T-cell (primary cell): ENCODE measurements around the gene UBE2L5. TPM values are rescaled to one million over a fixed set of nuclear protein-coding genes. Genes with fewer than 3 reads are reported as not detected.

Experiments
- ATAC-seq, 4 experiments: fragments of 200-7000 bp in 3 of 4; fragments of 150-1000 bp in 1 of 4; cut with Tn5 transposase; replicated peaks in 1 of 4; 1 replicate in 3 of 4; 2 replicates in 1 of 4; pipeline ENCODE4 v1.10.0; 2021; ENCODE audit warnings: moderate library complexity in 3 of 4, mild to moderate bottlenecking in 2 of 4, moderate number of reproducible peaks in 1 of 4
- CTCF ChIA-PET, 2 donors: fragments of 300-600 bp; sonication (Branson Sonifier 250); formaldehyde crosslinking; loops; one replicate each; lab custom pipeline; 2022; ENCODE audit warnings: antibody characterized with exemption in 2 of 2; lab: Charles Lee
- POLR2A ChIA-PET, 2 donors: fragments of 300-600 bp; sonication (Branson Sonifier 250); formaldehyde crosslinking; loops; one replicate each; lab custom pipeline; 2022; ENCODE audit warnings: antibody characterized with exemption in 2 of 2; lab: Charles Lee
- DNase-seq, 35 experiments: peaks; one replicate each; pipeline versions ENCODE4 v3.0.0 to v3.0.0-alpha.2; 2013 to 2023
- H3K27ac ChIP-seq: one replicate; pipeline ENCODE4 v1.5.1; 2013; ENCODE audit warnings: low read length
- H3K27me3 ChIP-seq, 2 experiments: replicated peaks in 1 of 2; 1 replicate in 1 of 2; 2 replicates in 1 of 2; pipeline versions ENCODE4 v1.6.1 to v1.7.0; 2013; ENCODE audit warnings: low read length in 1 of 2, mixed read lengths in 1 of 2; ENCODE audit not compliant: control insufficient read depth in 2 of 2, insufficient read depth in 2 of 2; ENCODE audit errors: extremely low read depth in 1 of 2
- H3K36me3 ChIP-seq, 2 donors: 1 replicate in 1 of 2; 2 replicates in 1 of 2; pipeline versions ENCODE4 v1.6.1 to v1.7.0; 2013; ENCODE audit warnings: low read length in 1 of 2; ENCODE audit not compliant: control insufficient read depth in 2 of 2, insufficient read depth in 1 of 2; ENCODE audit errors: extremely low read depth in 1 of 2
- H3K4me1 ChIP-seq, 2 experiments: 1 replicate in 1 of 2; 2 replicates in 1 of 2; pipeline versions ENCODE4 v1.6.1 to v1.7.0; 2013; ENCODE audit warnings: low read length in 2 of 2, mixed read lengths in 1 of 2; ENCODE audit not compliant: insufficient read depth in 2 of 2, control insufficient read depth in 1 of 2; ENCODE audit errors: extremely low read depth in 1 of 2
- H3K4me3 ChIP-seq, 2 donors: 1 replicate in 1 of 2; 2 replicates in 1 of 2; pipeline versions ENCODE4 v1.5.1 to v1.7.0; 2013; ENCODE audit warnings: mild to moderate bottlenecking in 2 of 2, low read length in 1 of 2, moderate library complexity in 1 of 2; ENCODE audit not compliant: control insufficient read depth in 1 of 2; ENCODE audit errors: extremely low read depth in 1 of 2
- H3K9me3 ChIP-seq: 2 replicates; pipeline ENCODE4 v1.7.0; 2013
- H3K27ac Mint-ChIP-seq, 2 donors: one replicate each; pipeline ENCODE4 v1.8.0; 2020 to 2021; ENCODE audit warnings: mild to moderate bottlenecking in 2 of 2, mixed read lengths in 2 of 2
- H3K27me3 Mint-ChIP-seq, 2 donors: one replicate each; pipeline ENCODE4 v1.8.0; 2021 to 2022; ENCODE audit warnings: mixed read lengths in 2 of 2
- H3K36me3 Mint-ChIP-seq: one replicate; pipeline ENCODE4 v1.8.0; 2021; ENCODE audit warnings: mixed read lengths
- H3K4me1 Mint-ChIP-seq, 3 donors: one replicate each; pipeline ENCODE4 v1.8.0; 2020 to 2022; ENCODE audit warnings: mixed read lengths in 3 of 3, mild to moderate bottlenecking in 1 of 3
- H3K4me3 Mint-ChIP-seq, 3 donors: one replicate each; pipeline ENCODE4 v1.8.0; 2020 to 2022; ENCODE audit warnings: mild to moderate bottlenecking in 3 of 3, mixed read lengths in 3 of 3, moderate library complexity in 3 of 3
- H3K9me3 Mint-ChIP-seq, 3 donors: one replicate each; pipeline ENCODE4 v1.8.0; 2020 to 2022; ENCODE audit warnings: mixed read lengths in 3 of 3
- WGBS: methylation state at CpG from one replicate; pipeline ENCODE4 v1.1.5; 2013; ENCODE audit warnings: missing lambda C conversion rate; ENCODE audit not compliant: insufficient coverage; 5-methylcytosine and 5-hydroxymethylcytosine counted together
- total RNA-seq, 35 experiments: library from RNA in 6 of 35; stranded (reverse) in 6 of 35; fragments of 120-200 nt in 1 of 35; gene quantifications; one replicate each; pipeline versions ENCODE4 v1.2.1 to v1.2.4 and lab custom pipeline; 2013 to 2026

UBE2L5 gene
- total RNA-seq, 5 donors from 2014 or later (not counting 1 experiment from before 2014, with no cell fraction given), result 0.33 TPM; not detected in 4

DNA sequence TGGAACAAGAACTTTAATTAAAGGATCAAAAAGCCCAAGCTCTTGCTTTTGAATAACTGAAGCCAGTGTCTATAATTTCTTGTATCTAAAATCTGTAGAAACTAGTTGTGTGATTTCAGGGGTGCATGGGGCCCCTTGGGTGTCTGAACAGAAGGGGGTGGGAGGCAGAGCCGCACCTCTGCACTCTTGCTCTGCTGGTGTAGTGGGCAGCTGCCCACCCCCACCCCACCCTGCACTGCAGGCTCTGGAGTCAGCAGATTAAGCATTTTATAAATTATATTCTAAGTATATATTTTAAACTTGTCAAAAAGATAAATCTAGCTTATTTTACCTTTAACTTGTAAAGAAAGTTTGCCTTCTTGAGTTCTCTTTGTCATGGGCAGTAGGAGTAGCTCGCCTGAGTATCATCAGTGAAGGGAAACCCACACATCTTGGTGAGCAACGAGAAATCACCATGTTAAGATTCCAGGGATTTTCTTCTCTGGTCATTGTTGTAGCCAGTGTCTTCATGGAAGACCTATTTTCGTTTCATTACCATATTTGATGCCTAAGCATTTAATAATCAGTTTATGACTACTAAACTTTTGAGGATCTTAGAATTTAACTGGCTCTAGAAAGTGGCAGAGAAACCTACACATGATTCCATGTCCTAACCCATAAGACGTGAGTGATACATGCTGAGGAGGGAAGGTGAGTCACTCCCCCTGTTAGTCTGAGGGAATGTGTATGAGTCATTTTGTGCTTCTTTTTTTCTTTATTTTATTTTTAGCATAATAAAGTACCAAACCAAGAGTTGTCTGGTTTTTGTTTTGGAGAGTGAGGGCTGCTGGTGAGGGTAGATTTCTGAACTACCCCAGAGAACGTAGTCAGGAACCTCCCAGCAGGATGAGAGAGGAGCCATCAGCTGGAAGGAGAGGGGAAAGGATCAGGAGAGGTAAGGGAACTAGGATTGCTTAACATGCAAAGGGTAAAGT is 7.7 kb downstream of the UBE2L5 start:
- Histone ChIP-seq H3K27me3 (no peaks in the 10 kb centered on the region), H3K4me3 (no peak overlapping the region), H3K9me3 (no peaks in the 10 kb centered on the region), H3K36me3 (no peaks in the 10 kb centered on the region), H3K27ac (no peak overlapping the region), H3K4me1 (peaks cover 0 to 2% of the 10 kb centered on the region in 2 experiments)
- Mint-ChIP-seq H3K9me3 (no peaks in the 10 kb centered on the region), H3K27me3 (no peaks in the 10 kb centered on the region), H3K4me1 (peaks cover 6 to 27% (median 24%) of the 10 kb centered on the region in 3 donors), H3K27ac (peak overlapping the region; percentile 81 to 84), H3K36me3 (no peaks in the 10 kb centered on the region), H3K4me3 (peak overlapping the region in 1 of 3 donors; percentile 22)
- DNase-seq, result no peak
- ChIA-PET CTCF (interaction anchor here (0.6 to 0.7 kb wide), 3 partner anchors 39 to 180 kb away, joined by 3 to 6 read pairs (median 3); no protein-coding TSS in a partner anchor), POLR2A (interaction anchor here in 1 of 2 donors (0.6 kb wide), 1 partner anchor 663 kb away, joined by 3 read pairs; no protein-coding TSS in a partner anchor)
- ATAC-seq, result peak in 3 of 4 experiments; percentile 90 to 96 (median 93)
- 25% methylated on average over 1 of the region's 6 CpGs for WGBS

DNA sequence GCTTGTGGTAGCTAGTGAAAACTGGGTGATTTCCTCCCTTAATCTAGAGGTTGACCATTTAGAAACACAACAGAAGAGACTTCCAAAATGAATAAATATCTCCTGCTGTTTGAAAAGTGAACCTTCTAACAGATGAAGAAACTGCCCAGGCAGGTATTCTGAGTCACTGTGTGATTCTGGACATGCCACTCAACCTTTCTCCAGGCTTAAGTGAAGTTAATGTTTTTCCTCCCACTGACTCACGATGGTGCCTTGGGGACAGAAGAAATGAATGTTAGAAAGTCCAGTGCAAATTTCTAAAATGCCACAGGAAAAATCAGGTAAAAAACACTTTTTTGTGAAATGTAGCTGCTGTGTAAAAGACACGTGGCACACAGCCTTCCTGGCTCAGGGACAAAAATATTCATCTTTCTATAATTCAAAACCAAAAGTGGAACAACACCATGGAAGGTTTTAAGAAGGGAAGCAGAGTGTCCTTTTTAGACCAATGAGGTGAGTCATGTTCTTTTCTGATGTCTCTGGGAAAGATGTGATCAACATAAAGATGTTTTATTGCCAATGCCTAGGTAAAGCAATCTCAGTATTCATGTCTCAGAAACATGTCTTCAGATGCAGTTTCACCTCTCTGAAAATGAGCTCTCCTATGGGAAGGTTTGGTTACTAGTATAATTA is 9.1 kb downstream of the UBE2L5 start:
- CTCF ChIA-PET, result interaction anchor here in 1 of 2 donors (0.6 kb wide), 1 partner anchor 20 kb away, joined by 3 read pairs; no protein-coding TSS in a partner anchor
- Mint-ChIP-seq H3K4me3 (no peak overlapping the region), H3K4me1 (peaks cover 6 to 27% (median 24%) of the 10 kb centered on the region in 3 donors), H3K36me3 (no peaks in the 10 kb centered on the region), H3K27me3 (no peaks in the 10 kb centered on the region), H3K9me3 (no peaks in the 10 kb centered on the region), H3K27ac (peak overlapping the region in 1 of 2 donors; percentile 84)
- peaks cover 0 to 2% of the 10 kb centered on the region in 2 experiments for H3K4me1 ChIP-seq
- ATAC-seq, result no peak
- WGBS, result no CpG with 5 or more reads among the region's 2 CpGs
- no peak for DNase-seq
- POLR2A ChIA-PET, result interaction anchor here in 1 of 2 donors (0.6 to 1.4 kb wide), 2 partner anchors 57 to 102 kb away, joined by 3 to 8 read pairs; no protein-coding TSS in a partner anchor
- H3K27ac ChIP-seq, result no peak overlapping the region
- no peaks in the 10 kb centered on the region for H3K36me3 ChIP-seq
- no peaks in the 10 kb centered on the region for H3K9me3 ChIP-seq
- H3K4me3 ChIP-seq, result no peak overlapping the region
- H3K27me3 ChIP-seq, result no peaks in the 10 kb centered on the region

- CTCF ChIA-PET, result no interaction called here
- H3K36me3 Mint-ChIP-seq, result no peaks in the 10 kb centered on the region
These were observed 13.7 kb downstream of the UBE2L5 start for GRCh38 chr13:30435911-30436451.

GRCh38 chr13:30437177-30437576 is 14.9 kb downstream of the UBE2L5 start:
- no peak overlapping the region for H3K4me3 Mint-ChIP-seq
- Histone ChIP-seq H3K36me3 (no peaks in the 10 kb centered on the region), H3K27me3 (no peaks in the 10 kb centered on the region), H3K4me3 (no peak overlapping the region), H3K9me3 (no peaks in the 10 kb centered on the region), H3K27ac (no peak overlapping the region), H3K4me1 (no peaks in the 10 kb centered on the region)
- WGBS, result 100% methylated on average over 4 of the region's 8 CpGs
- no peak overlapping the region for H3K27ac Mint-ChIP-seq
- ChIA-PET POLR2A (no interaction called here), CTCF (interaction anchor here in 1 of 2 donors (1.0 to 1.2 kb wide), 2 partner anchors 26 to 104 kb away, joined by 3 read pairs; no protein-coding TSS in a partner anchor)
- peaks cover 5 to 7% (median 5%) of the 10 kb centered on the region in 3 donors for H3K4me1 Mint-ChIP-seq
- no peak for ATAC-seq
- no peaks in the 10 kb centered on the region for H3K9me3 Mint-ChIP-seq
- no peak for DNase-seq
- no peaks in the 10 kb centered on the region for H3K27me3 Mint-ChIP-seq
- H3K36me3 Mint-ChIP-seq, result no peaks in the 10 kb centered on the region

More at GRCh38 chr13:30435911-30436451, 13.7 kb downstream of the UBE2L5 start:
- no peaks in the 10 kb centered on the region for H3K9me3 Mint-ChIP-seq
- no peak for ATAC-seq
- Histone ChIP-seq H3K36me3 (no peaks in the 10 kb centered on the region), H3K4me3 (no peak overlapping the region), H3K4me1 (no peaks in the 10 kb centered on the region), H3K9me3 (no peaks in the 10 kb centered on the region), H3K27me3 (no peaks in the 10 kb centered on the region), H3K27ac (no peak overlapping the region)
- POLR2A ChIA-PET, result no interaction called here
- H3K4me3 Mint-ChIP-seq, result no peak overlapping the region
- H3K4me1 Mint-ChIP-seq, result peaks cover 1 to 12% (median 10%) of the 10 kb centered on the region in 3 donors
- WGBS, result no CpG with 5 or more reads among the region's 3 CpGs
- H3K27me3 Mint-ChIP-seq, result no peaks in the 10 kb centered on the region
- no peak for DNase-seq
- no peak overlapping the region for H3K27ac Mint-ChIP-seq

- H3K27me3 ChIP-seq, result no peaks in the 10 kb centered on the region
- H3K9me3 ChIP-seq, result no peaks in the 10 kb centered on the region
- H3K4me3 Mint-ChIP-seq, result no peak overlapping the region
- WGBS, result 100% methylated on average over 3 of the region's 3 CpGs
- H3K36me3 Mint-ChIP-seq, result no peaks in the 10 kb centered on the region
- peaks cover 5 to 10% (median 5%) of the 10 kb centered on the region in 3 donors for H3K4me1 Mint-ChIP-seq
- H3K27me3 Mint-ChIP-seq, result no peaks in the 10 kb centered on the region
- no peak overlapping the region for H3K4me3 ChIP-seq
- H3K36me3 ChIP-seq, result no peaks in the 10 kb centered on the region
- no peaks in the 10 kb centered on the region for H3K9me3 Mint-ChIP-seq
- ChIA-PET POLR2A (no interaction called here), CTCF (no interaction called here)
- ATAC-seq (no peak), DNase-seq (no peak)
- H3K27ac Mint-ChIP-seq, result no peak overlapping the region
- no peak overlapping the region for H3K27ac ChIP-seq
- no peaks in the 10 kb centered on the region for H3K4me1 ChIP-seq
These were observed 16.0 kb downstream of the UBE2L5 start for GRCh38 chr13:30438286-30438685.
